ENCODE measurements around the gene CHSY1. TPM values are rescaled to one million over a fixed set of nuclear protein-coding genes. Genes with fewer than 3 reads are reported as not detected.
"Not testable (repeated sequence)": the region's sequence is repeated elsewhere in the genome, so short reads cannot be mapped to it uniquely, and the experiment has no call there.

CHSY1 gene
- total RNA-seq, 3 donors from 2014 or later: 7.7 to 15.5 (median 12.6) TPM

DNA sequence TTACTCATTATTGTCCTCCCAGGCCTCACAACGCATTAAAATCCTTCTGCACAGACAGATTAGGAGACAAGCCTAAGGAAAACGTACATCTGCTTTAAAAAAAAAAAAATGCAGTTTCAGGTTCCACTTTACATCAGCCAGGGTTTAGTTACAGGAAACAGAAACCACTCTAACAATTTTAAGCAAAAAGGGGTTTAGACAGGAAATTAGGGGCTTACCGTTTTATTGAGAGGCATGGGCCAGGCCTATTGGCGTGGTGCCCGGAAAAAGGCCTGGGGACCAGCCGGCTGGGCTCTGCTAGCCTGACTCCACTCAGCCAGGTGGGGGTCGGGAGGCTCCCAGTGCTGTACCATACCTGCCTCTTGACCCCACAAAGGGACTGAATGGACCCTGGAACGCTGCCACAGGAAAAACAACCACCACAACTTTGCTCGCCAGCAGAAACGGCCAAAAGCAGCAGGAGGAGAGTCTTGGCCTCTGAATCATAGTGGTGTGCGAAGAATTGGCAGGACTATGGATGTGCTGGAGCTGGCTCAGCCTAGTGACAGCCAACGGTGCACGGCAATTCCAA is 124.3 kb downstream of the CHSY1 start:
- Histone ChIP-seq H3K4me1 (ENCODE audit: low read depth) (peaks cover 4% of the 10 kb centered on the region), H3K4me3 (no peak overlapping the region), H3K9me3 (no peaks in the 10 kb centered on the region), H3K36me3 (ENCODE audit: low read depth) (no peaks in the 10 kb centered on the region)
- TF ChIP-seq, protein P1, sequence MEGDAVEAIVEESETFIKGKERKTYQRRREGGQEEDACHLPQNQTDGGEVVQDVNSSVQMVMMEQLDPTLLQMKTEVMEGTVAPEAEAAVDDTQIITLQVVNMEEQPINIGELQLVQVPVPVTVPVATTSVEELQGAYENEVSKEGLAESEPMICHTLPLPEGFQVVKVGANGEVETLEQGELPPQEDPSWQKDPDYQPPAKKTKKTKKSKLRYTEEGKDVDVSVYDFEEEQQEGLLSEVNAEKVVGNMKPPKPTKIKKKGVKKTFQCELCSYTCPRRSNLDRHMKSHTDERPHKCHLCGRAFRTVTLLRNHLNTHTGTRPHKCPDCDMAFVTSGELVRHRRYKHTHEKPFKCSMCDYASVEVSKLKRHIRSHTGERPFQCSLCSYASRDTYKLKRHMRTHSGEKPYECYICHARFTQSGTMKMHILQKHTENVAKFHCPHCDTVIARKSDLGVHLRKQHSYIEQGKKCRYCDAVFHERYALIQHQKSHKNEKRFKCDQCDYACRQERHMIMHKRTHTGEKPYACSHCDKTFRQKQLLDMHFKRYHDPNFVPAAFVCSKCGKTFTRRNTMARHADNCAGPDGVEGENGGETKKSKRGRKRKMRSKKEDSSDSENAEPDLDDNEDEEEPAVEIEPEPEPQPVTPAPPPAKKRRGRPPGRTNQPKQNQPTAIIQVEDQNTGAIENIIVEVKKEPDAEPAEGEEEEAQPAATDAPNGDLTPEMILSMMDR (IDR thresholded peaks at IDR 0.05): no peak
- DNase-seq: peak; percentile 59 to 79 (median 62)
- intact Hi-C loops (cut with DNase I, micrococcal nuclease): no loop called here
- ATAC-seq: peak; percentile 64

DNA sequence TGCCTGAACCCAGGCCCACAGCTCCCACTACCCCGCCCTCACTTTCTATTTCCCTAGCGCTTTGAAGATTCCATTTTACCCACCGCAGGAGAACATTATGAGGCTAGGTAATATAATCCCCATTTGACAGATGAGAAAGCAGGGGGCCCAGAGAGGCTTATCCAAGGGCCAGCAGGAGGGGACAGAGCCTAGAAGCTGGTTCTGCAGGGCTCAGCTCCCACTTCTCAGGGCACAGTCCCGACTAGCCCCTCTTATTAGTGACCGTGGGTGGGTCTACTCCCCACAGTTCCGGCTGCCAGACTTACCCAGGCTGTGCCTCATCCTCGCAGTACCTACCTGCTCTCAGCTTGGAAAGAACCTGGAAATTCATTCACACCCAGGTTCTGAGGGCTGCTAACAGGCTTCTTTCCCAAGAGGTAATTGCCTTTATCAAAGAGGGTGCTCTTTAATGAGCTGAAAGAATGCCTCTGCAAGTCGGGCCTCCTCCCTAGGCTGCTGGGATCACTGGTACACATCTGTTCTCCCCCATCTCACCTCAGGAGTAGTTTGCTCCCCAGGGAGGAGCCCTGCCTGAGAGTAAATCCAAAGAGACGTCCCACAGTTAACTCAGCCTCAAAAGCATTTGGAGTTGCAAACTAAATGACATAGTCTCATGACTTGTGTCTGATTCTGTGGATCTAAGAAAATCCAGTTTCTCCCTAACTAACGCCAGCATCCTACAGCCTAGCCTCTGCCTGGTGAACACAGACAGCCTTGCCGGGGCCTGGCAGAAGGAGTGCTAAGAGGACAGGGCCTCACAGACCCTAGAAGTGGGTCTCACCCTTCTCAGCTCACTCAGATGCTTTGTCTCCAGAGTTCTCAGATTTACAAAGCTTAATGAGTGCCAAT is 125.0 kb downstream of the CHSY1 start:
- intact Hi-C loops (cut with DNase I, micrococcal nuclease): no loop called here
- TF ChIP-seq, protein P1 (IDR thresholded peaks at IDR 0.05): no peak
- Histone ChIP-seq H3K4me1 (ENCODE audit: low read depth) (peaks cover 4% of the 10 kb centered on the region), H3K9me3 (no peaks in the 10 kb centered on the region), H3K36me3 (ENCODE audit: low read depth) (no peaks in the 10 kb centered on the region), H3K4me3 (no peak overlapping the region)
- ATAC-seq: peak; percentile 40
- DNase-seq: no peak

DNA sequence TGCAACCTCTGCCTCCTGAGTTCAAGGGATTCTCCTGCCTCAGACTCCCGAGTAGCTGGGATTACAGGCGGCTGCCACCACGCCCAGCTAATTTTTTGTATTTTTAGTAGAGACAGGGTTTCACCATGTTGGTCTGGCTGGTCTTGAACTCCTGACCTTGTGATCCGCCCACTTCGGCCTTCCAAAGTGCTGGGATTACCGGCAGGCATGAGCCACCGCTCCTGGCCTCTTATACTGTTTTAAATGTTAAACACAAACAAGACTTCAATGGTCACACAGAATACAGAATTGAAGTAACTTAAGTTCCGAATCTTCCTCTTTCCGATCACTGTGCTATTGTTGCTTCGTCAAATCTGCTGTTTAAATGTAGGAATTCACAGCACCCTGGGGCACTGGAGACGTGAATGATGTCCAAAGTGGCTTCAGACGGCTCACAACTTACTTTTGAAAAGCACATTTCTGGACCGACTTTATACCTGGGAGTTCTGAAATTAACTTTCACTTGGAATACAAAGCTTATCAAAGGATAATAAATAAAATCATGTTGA is 125.9 kb downstream of the CHSY1 start:
- H3K36me3 ChIP-seq (ENCODE audit: low read depth); H3K9me3 ChIP-seq; ATAC-seq; intact Hi-C loops (cut with DNase I, micrococcal nuclease); DNase-seq; H3K4me3 ChIP-seq: not testable (repeated sequence)
- peaks cover 11% of the 10 kb centered on the region for H3K4me1 ChIP-seq (ENCODE audit: low read depth)

Other genes starting within 250 kb of the CHSY1 start
- gene SELENOS, start 25.4 kb upstream of the CHSY1 start, total RNA-seq: 100 to 1,000 TPM in 2 of 3 donors, 10 to 100 TPM in 1; 78.7 to 118 (median 115) TPM
- gene SNRPA1, start 43.2 kb upstream of the CHSY1 start, total RNA-seq: 10 to 100 TPM; 41.5 to 55.1 (median 52.1) TPM
- gene PCSK6, start 237.7 kb upstream of the CHSY1 start, total RNA-seq: 10 to 100 TPM; 21.3 to 58.4 (median 30.3) TPM